ENCODE results near the gene UNC5CL.
"Not testable (repeated sequence)": the region's sequence is repeated elsewhere in the genome, so short reads cannot be mapped to it uniquely, and the experiment has no call there.

Gene UNC5CL

GRCh38 chr6:41037107-41037900, 1.7 kb downstream of the UNC5CL start:
- DNase-seq: no peak

- DNase-seq: no peak
These were observed 2.4 kb downstream of the UNC5CL start for GRCh38 chr6:41036601-41037000.

GRCh38 chr6:41036186-41036585, 2.8 kb downstream of the UNC5CL start:
- no peak for DNase-seq

GRCh38 chr6:41033776-41034175, 5.2 kb downstream of the UNC5CL start:
- DNase-seq: no peak

- DNase-seq: no peak
These were observed 6.2 kb downstream of the UNC5CL start for GRCh38 chr6:41032830-41033229.

- no peak for DNase-seq
These were observed 10.2 kb downstream of the UNC5CL start for GRCh38 chr6:41028561-41029412.

GRCh38 chr6:41027799-41028560, 11.0 kb downstream of the UNC5CL start:
- DNase-seq: peak; percentile 65

- no peak for DNase-seq
These were observed 11.8 kb downstream of the UNC5CL start for GRCh38 chr6:41027241-41027640.

GRCh38 chr6:41025966-41026530, 13.0 kb downstream of the UNC5CL start:
- no peak for DNase-seq

- no peak for DNase-seq
These were observed 15.9 kb downstream of the UNC5CL start for GRCh38 chr6:41023114-41023513.

- peak; percentile 42 for DNase-seq
These were observed 16.7 kb downstream of the UNC5CL start for GRCh38 chr6:41022294-41022693.

- DNase-seq: peak; percentile 73
These were observed 17.2 kb downstream of the UNC5CL start for GRCh38 chr6:41021832-41022231.

GRCh38 chr6:41017663-41018062, 21.4 kb downstream of the UNC5CL start:
- no peak for DNase-seq

GRCh38 chr6:41015860-41016259, 23.2 kb downstream of the UNC5CL start:
- not testable (repeated sequence) for DNase-seq

- no peak for DNase-seq
These were observed 24.2 kb downstream of the UNC5CL start for GRCh38 chr6:41014780-41015179.

GRCh38 chr6:41013466-41014153, 25.4 kb downstream of the UNC5CL start:
- no peak for DNase-seq

- DNase-seq: no peak
These were observed 27.3 kb downstream of the UNC5CL start for GRCh38 chr6:41011673-41012072.

GRCh38 chr6:41009669-41010068, 29.4 kb downstream of the UNC5CL start:
- no peak for DNase-seq

GRCh38 chr6:41008011-41008410, 31.0 kb downstream of the UNC5CL start:
- no peak for DNase-seq

GRCh38 chr6:41006980-41007379, 32.0 kb downstream of the UNC5CL start:
- DNase-seq: not testable (repeated sequence)

- peak; percentile 49 for DNase-seq
These were observed 32.8 kb downstream of the UNC5CL start for GRCh38 chr6:41006217-41006616.

GRCh38 chr6:41002168-41002567, 36.9 kb downstream of the UNC5CL start:
- no peak for DNase-seq
